ENCODE results near the gene TMC5.

DNA sequence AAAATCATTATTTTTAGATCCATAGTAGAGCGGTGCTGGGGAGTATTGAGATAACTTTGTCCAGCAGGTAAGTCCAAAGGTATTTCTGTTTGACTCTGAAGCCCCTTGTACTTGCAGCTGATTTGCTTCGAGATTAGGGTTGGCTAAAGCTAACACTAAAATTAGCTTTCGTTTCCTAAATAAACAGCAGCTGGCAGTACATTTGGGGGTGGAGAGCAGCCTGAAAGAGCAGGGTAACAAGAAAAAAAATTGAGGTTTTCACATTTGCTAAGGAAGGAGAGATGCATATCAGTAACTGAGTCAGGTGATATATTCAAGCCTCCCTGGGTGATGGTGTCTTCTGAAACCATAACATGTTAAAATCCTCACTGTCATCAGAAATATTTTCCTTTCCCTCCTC is 37.4 kb upstream of the TMC5 start:
- TF ChIP-seq EZH2phosphoT487 (IDR thresholded peaks at IDR 0.05) = no peak
- no peak for TF ChIP-seq EZH2 (IDR thresholded peaks at IDR 0.05)
- TF ChIP-seq, protein P1, sequence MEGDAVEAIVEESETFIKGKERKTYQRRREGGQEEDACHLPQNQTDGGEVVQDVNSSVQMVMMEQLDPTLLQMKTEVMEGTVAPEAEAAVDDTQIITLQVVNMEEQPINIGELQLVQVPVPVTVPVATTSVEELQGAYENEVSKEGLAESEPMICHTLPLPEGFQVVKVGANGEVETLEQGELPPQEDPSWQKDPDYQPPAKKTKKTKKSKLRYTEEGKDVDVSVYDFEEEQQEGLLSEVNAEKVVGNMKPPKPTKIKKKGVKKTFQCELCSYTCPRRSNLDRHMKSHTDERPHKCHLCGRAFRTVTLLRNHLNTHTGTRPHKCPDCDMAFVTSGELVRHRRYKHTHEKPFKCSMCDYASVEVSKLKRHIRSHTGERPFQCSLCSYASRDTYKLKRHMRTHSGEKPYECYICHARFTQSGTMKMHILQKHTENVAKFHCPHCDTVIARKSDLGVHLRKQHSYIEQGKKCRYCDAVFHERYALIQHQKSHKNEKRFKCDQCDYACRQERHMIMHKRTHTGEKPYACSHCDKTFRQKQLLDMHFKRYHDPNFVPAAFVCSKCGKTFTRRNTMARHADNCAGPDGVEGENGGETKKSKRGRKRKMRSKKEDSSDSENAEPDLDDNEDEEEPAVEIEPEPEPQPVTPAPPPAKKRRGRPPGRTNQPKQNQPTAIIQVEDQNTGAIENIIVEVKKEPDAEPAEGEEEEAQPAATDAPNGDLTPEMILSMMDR (IDR thresholded peaks at IDR 0.05) = no peak

Data from neural progenitor cell (in vitro differentiated cells).